H1 (cell line): ENCODE data around the gene DAPK2. TPM values are rescaled to one million over a fixed set of nuclear protein-coding genes. Genes with fewer than 3 reads are reported as not detected.
A peak's percentile ranks its signal among the peaks of the same experiment; 100 is the strongest.

Experiments
- CTCF ChIA-PET: fragments of 300-600 bp; sonication (Branson Sonifier 250); formaldehyde crosslinking; loops from one replicate; lab custom pipeline; 2021; ENCODE audit not compliant: partially characterized antibody; lab: Charles Lee
- POLR2A ChIA-PET: fragments of 300-600 bp; sonication (Branson Sonifier 250); formaldehyde crosslinking; loops from one replicate; lab custom pipeline; 2021; ENCODE audit warnings: inconsistent platforms; ENCODE audit not compliant: partially characterized antibody; lab: Charles Lee
- DNase-seq, 2 experiments: peaks; one replicate each; pipeline versions ENCODE4 v3.0.0 to v3.0.0-alpha.2; 2010 to 2022; ENCODE audit warnings: low spot score in 2 of 2, low read depth in 1 of 2, mixed read lengths in 1 of 2
- FAIRE-seq: peaks from 2 replicates; lab custom pipeline; 2011; peaks lifted over from hg19 to GRCh38; lab: Jason Lieb, UNC
- H2AFZ ChIP-seq: 2 replicates; pipeline ENCODE4 v1.8.1; 2012; ENCODE audit warnings: low read length, inconsistent platforms
- H2AK5ac ChIP-seq: 2 replicates; pipeline ENCODE4 v1.6.1; 2013; ENCODE audit warnings: low read depth, low read length
- H2BK120ac ChIP-seq: replicated peaks from 2 replicates; pipeline ENCODE3; 2013; ENCODE audit warnings: low read depth, low read length, inconsistent platforms
- H2BK12ac ChIP-seq: 2 replicates; pipeline ENCODE4 v1.6.1; 2013; ENCODE audit warnings: low read depth, low read length
- H2BK15ac ChIP-seq: 2 replicates; pipeline ENCODE4 v1.6.1; 2013; ENCODE audit warnings: low read length
- H2BK20ac ChIP-seq: 2 replicates; pipeline ENCODE4 v1.6.1; 2013; ENCODE audit warnings: low read length
- H2BK5ac ChIP-seq: 2 replicates; pipeline ENCODE4 v1.6.1; 2013; ENCODE audit warnings: low read depth, low read length
- H3K14ac ChIP-seq: 2 replicates; pipeline ENCODE4 v1.6.1; 2013; ENCODE audit warnings: inconsistent platforms; ENCODE audit not compliant: insufficient read length
- H3K18ac ChIP-seq: 2 replicates; pipeline ENCODE4 v1.6.1; 2013; ENCODE audit warnings: low read length; ENCODE audit errors: extremely low read depth
- H3K23ac ChIP-seq: 2 replicates; pipeline ENCODE4 v1.6.1; 2013; ENCODE audit warnings: inconsistent platforms; ENCODE audit not compliant: insufficient read length
- H3K23me2 ChIP-seq: 2 replicates; pipeline ENCODE4 v1.6.1; 2013; ENCODE audit warnings: low read depth, low read length
- H3K27ac ChIP-seq: 2 replicates; pipeline ENCODE4 v1.6.1; 2011; ENCODE audit warnings: low read depth, low read length, inconsistent platforms
- H3K27me3 ChIP-seq, 4 experiments: replicated peaks in 1 of 4; 1 replicate in 1 of 4; 2 replicates in 3 of 4; pipeline versions ENCODE4 v1.6.1 to v1.8.1; 2011 to 2013; ENCODE audit warnings: low read length in 3 of 4, mild to moderate bottlenecking in 3 of 4, inconsistent platforms in 2 of 4, mixed read lengths in 2 of 4, moderate library complexity in 1 of 4; ENCODE audit not compliant: control insufficient read depth in 3 of 4, insufficient read depth in 3 of 4; ENCODE audit errors: extremely low read depth in 1 of 4
- H3K36me3 ChIP-seq, 4 experiments: 2 replicates each; pipeline versions ENCODE4 v1.6.1 to v1.8.1; 2011 to 2013; ENCODE audit warnings: mild to moderate bottlenecking in 4 of 4, low read length in 3 of 4, moderate library complexity in 2 of 4, control low read depth in 1 of 4, inconsistent platforms in 1 of 4; ENCODE audit not compliant: insufficient read depth in 4 of 4, control insufficient read depth in 2 of 4
- H3K4ac ChIP-seq: replicated peaks from 2 replicates; pipeline ENCODE3; 2013; ENCODE audit warnings: low read length, low read depth, mixed read lengths, inconsistent platforms; ENCODE audit not compliant: insufficient read length
- H3K4me1 ChIP-seq, 4 experiments: replicated peaks in 1 of 4; 1 replicate in 1 of 4; 2 replicates in 3 of 4; pipeline versions ENCODE4 v1.6.1 to v1.8.1; 2011 to 2013; ENCODE audit warnings: low read length in 3 of 4, inconsistent platforms in 2 of 4, mixed read lengths in 1 of 4; ENCODE audit not compliant: insufficient read depth in 4 of 4, control insufficient read depth in 3 of 4
- H3K4me2 ChIP-seq, 2 experiments: 2 replicates each; pipeline versions ENCODE4 v1.6.1 to v1.8.1; 2011 to 2013; ENCODE audit warnings: low read depth in 2 of 2, low read length in 2 of 2, control low read depth in 1 of 2, inconsistent platforms in 1 of 2, mild to moderate bottlenecking in 1 of 2; ENCODE audit not compliant: insufficient read depth in 1 of 2
- H3K4me3 ChIP-seq, 4 experiments: fragments of 200-600, 300-600 bp in 1 of 4; sonication (generic), shearing (Covaris generic), sonication (Bioruptor Twin) in 1 of 4; 2 replicates each; pipeline versions ENCODE4 v1.5.1 to v1.8.1; 2011 to 2016; ENCODE audit warnings: low read length in 4 of 4, low read depth in 3 of 4, control low read depth in 2 of 4, inconsistent platforms in 2 of 4, mild to moderate bottlenecking in 2 of 4, mixed read lengths in 1 of 4, moderate library complexity in 1 of 4; ENCODE audit not compliant: insufficient read depth in 2 of 4; ENCODE audit errors: extremely low read depth in 1 of 4
- H3K56ac ChIP-seq: replicated peaks from 2 replicates; pipeline ENCODE3; 2013; ENCODE audit warnings: low read depth, mild to moderate bottlenecking, mixed read lengths, low read length, inconsistent platforms; ENCODE audit not compliant: insufficient read length
- H3K79me1 ChIP-seq: 2 replicates; pipeline ENCODE4 v1.6.1; 2013; ENCODE audit warnings: low read depth, low read length, control low read depth
- H3K79me2 ChIP-seq, 2 experiments: 2 replicates each; pipeline versions ENCODE4 v1.6.1 to v1.8.1; 2012 to 2013; ENCODE audit warnings: low read length in 2 of 2, mild to moderate bottlenecking in 2 of 2, inconsistent platforms in 1 of 2; ENCODE audit not compliant: insufficient read depth in 2 of 2, control insufficient read depth in 1 of 2
- H3K9ac ChIP-seq, 4 experiments: replicated peaks in 1 of 4; 1 replicate in 1 of 4; 2 replicates in 3 of 4; pipeline versions ENCODE4 v1.6.1 to v1.8.1; 2011 to 2013; ENCODE audit warnings: low read depth in 3 of 4, low read length in 3 of 4, control low read depth in 2 of 4, mild to moderate bottlenecking in 2 of 4, moderate library complexity in 2 of 4, inconsistent platforms in 1 of 4; ENCODE audit errors: extremely low read depth in 1 of 4
- H3K9me3 ChIP-seq, 2 experiments: 2 replicates each; pipeline versions ENCODE4 v1.6.1 to v1.8.1; 2012 to 2013; ENCODE audit warnings: mild to moderate bottlenecking in 2 of 2, moderate library complexity in 2 of 2, control low read depth in 1 of 2, inconsistent platforms in 1 of 2, low read depth in 1 of 2, low read length in 1 of 2, mixed read lengths in 1 of 2; ENCODE audit not compliant: insufficient read depth in 2 of 2
- H4K20me1 ChIP-seq, 2 experiments: replicated peaks in 1 of 2; 2 replicates each; pipeline versions ENCODE3 to v1.8.1; 2011 to 2013; ENCODE audit warnings: inconsistent platforms in 2 of 2, low read length in 2 of 2, mild to moderate bottlenecking in 1 of 2; ENCODE audit not compliant: insufficient read depth in 2 of 2, control insufficient read depth in 1 of 2
- H4K5ac ChIP-seq: 2 replicates; pipeline ENCODE4 v1.6.1; 2013; ENCODE audit warnings: low read length, low read depth, mixed read lengths, inconsistent platforms; ENCODE audit not compliant: insufficient read length
- H4K8ac ChIP-seq: 2 replicates; pipeline ENCODE4 v1.8.0; 2013; ENCODE audit warnings: mild to moderate bottlenecking, moderate library complexity, low read length, inconsistent platforms; ENCODE audit not compliant: insufficient read depth; ENCODE audit errors: extremely low read depth
- H4K91ac ChIP-seq: replicated peaks from 2 replicates; pipeline ENCODE3; 2013; ENCODE audit warnings: low read length, mixed read lengths, inconsistent platforms; ENCODE audit not compliant: insufficient read length
- BACH1 ChIP-seq: IDR thresholded peaks from 2 replicates; pipeline ENCODE4 v1.6.1; 2012; ENCODE audit warnings: low read length, improper control_type of control experiment
- CHD2 ChIP-seq: IDR thresholded peaks from 2 replicates; pipeline ENCODE4 v1.6.1; 2012; ENCODE audit warnings: low read length, improper control_type of control experiment
- CTBP2 ChIP-seq: IDR thresholded peaks from 2 replicates; pipeline ENCODE4 v1.7.0; 2011; ENCODE audit warnings: borderline replicate concordance, mild to moderate bottlenecking, moderate library complexity, mixed read lengths, low read length; ENCODE audit not compliant: insufficient read depth, insufficient read length
- CTCF ChIP-seq, 3 experiments: IDR thresholded peaks; 1 replicate in 2 of 3; 2 replicates in 1 of 3; pipeline versions ENCODE4 v1.5.1 to v1.6.1; 2011; ENCODE audit warnings: low read length in 3 of 3, mild to moderate bottlenecking in 3 of 3, inconsistent platforms in 2 of 3, low read depth in 1 of 3, moderate library complexity in 1 of 3; ENCODE audit not compliant: insufficient read depth in 1 of 3; ENCODE audit errors: control extremely low read depth in 1 of 3
- MAX ChIP-seq: IDR thresholded peaks from 2 replicates; pipeline ENCODE4 v1.6.1; 2012; ENCODE audit warnings: inconsistent platforms
- PHF8 ChIP-seq: fragments of 200-600 bp; sonication (generic); conservative IDR thresholded peaks from 2 replicates; pipeline ENCODE4 v1.7.1; 2012; ENCODE audit warnings: low read depth, mild to moderate bottlenecking, inconsistent platforms, low read length, moderate library complexity
- SIX5 ChIP-seq: IDR thresholded peaks from 2 replicates; pipeline ENCODE4 v1.6.1; 2011; ENCODE audit warnings: mild to moderate bottlenecking, low read depth, low read length
- SP4 ChIP-seq: IDR thresholded peaks from 2 replicates; pipeline ENCODE4 v1.6.1; 2012; ENCODE audit warnings: low read length, inconsistent platforms
- SUZ12 ChIP-seq: fragments of 200-600 bp; sonication (generic); IDR thresholded peaks from 2 replicates; pipeline ENCODE4 v1.6.1; 2012; ENCODE audit warnings: mild to moderate bottlenecking, inconsistent platforms, low read length, moderate library complexity, mixed read lengths
- TAF7 ChIP-seq: optimal IDR thresholded peaks from 2 replicates; pipeline ENCODE3; 2011; ENCODE audit warnings: low read depth, mild to moderate bottlenecking, inconsistent platforms, low read length, moderate library complexity, borderline replicate concordance
- TBP ChIP-seq: IDR thresholded peaks from 2 replicates; pipeline ENCODE4 v1.6.1; 2011; ENCODE audit warnings: low read depth, low read length, improper control_type of control experiment
- WGBS, 2 experiments: shearing (Covaris generic) in 1 of 2; methylation state at CpG; one replicate each; pipeline versions ENCODE4 v1.1.6 to v1.1.7; 2013 to 2015; ENCODE audit warnings: low lambda C conversion rate in 2 of 2, mixed read lengths in 2 of 2, inconsistent platforms in 1 of 2, low coverage in 1 of 2, missing lambda C conversion rate in 1 of 2; ENCODE audit not compliant: insufficient replicate concordance in 2 of 2, insufficient coverage in 1 of 2, insufficient read length in 1 of 2; ENCODE audit errors: extremely low coverage in 1 of 2, missing lambda C conversion rate in 1 of 2; 5-methylcytosine and 5-hydroxymethylcytosine counted together
- polyA plus RNA-seq, 7 experiments: library from polyadenylated mRNA; depleted of rRNA in 3 of 7; stranded (reverse) in 5 of 7; unstranded in 2 of 7; fragments of >200 nt in 5 of 7; fragments of 200-250 nt in 2 of 7; gene quantifications; 1 replicate in 5 of 7; 2 replicates in 1 of 7; 4 replicates in 1 of 7; pipeline versions ENCODE4 v1.2.1 to v1.2.3, GENCODE V29; 2011 to 2013; ENCODE audit warnings: missing spikeins in 2 of 7, mixed read lengths in 2 of 7
- total RNA-seq: library from RNA; stranded (reverse); fragmentation: NEBNext Ultra II Directional; extraction: Animal tissue kit (Norgen Biotek cat#: 25700); gene quantifications from 2 replicates; pipeline ENCODE4 v1.2.1, GENCODE V29; 2021

The DAPK2 gene
- total and polyA plus RNA-seq, 2 of the 8 experiments (the other 6 are each of a cell fraction or from before 2014, with no cell fraction given), result 1.8 to 2.9 TPM

GRCh38 chr15:63909819-63910437 lies 136.4 kb downstream of the DAPK2 start:
- DNase-seq (no peak), FAIRE-seq (no peak)
- H3K18ac ChIP-seq, result no peak overlapping the region
- H2BK12ac ChIP-seq, result no peak overlapping the region
- peaks cover 0 to 6% (median 0%) of the 10 kb centered on the region in 4 experiments; a peak in 2 of 7 replicates for H3K4me1 ChIP-seq
- H3K36me3 ChIP-seq, result no peaks in the 10 kb centered on the region
- no peak overlapping the region for H2BK15ac ChIP-seq
- H2BK5ac ChIP-seq, result no peak overlapping the region
- no peaks in the 10 kb centered on the region for H3K79me1 ChIP-seq
- ChIA-PET POLR2A (no interaction called here), CTCF (interaction anchor here (0.9 to 1.3 kb wide), 4 partner anchors 11 to 36 kb away, joined by 3 to 5 read pairs (median 3); no protein-coding TSS in a partner anchor)
- H3K27me3 ChIP-seq, result no peaks in the 10 kb centered on the region
- H2AK5ac ChIP-seq, result no peak overlapping the region
- H3K4me3 ChIP-seq, result no peak overlapping the region
- H2BK20ac ChIP-seq, result no peak overlapping the region
- no peak overlapping the region; the same call in 1 of the 2 replicates for H4K8ac ChIP-seq
- no peak overlapping the region for H4K5ac ChIP-seq
- H4K91ac ChIP-seq, result peak overlapping the region; percentile 14
- H2AFZ ChIP-seq, result no peak overlapping the region
- no peak overlapping the region for H3K14ac ChIP-seq
- H3K9ac ChIP-seq, result no peak overlapping the region
- H3K23me2 ChIP-seq, result no peaks in the 10 kb centered on the region
- WGBS, 2 experiments, result 79% methylated on average over 10 of the region's 10 CpGs; no CpG with 5 or more reads in 1 of the 2 experiments
- no peak overlapping the region for H2BK120ac ChIP-seq
- H3K23ac ChIP-seq, result no peak overlapping the region
- H4K20me1 ChIP-seq, result no peaks in the 10 kb centered on the region
- H3K56ac ChIP-seq, result no peak overlapping the region
- H3K4me2 ChIP-seq, result no peak overlapping the region
- H3K27ac ChIP-seq, result no peak overlapping the region
- no peak overlapping the region for H3K4ac ChIP-seq
- H3K9me3 ChIP-seq, result no peaks in the 10 kb centered on the region
- no peaks in the 10 kb centered on the region for H3K79me2 ChIP-seq
- TF ChIP-seq CTCF (IDR thresholded peaks at IDR 0.05; ENCODE audit: control extremely low read depth in 1 of 3, insufficient read depth in 1 of 3, low read depth in 1 of 3, low read length in 3 of 3), result no peak
- TF ChIP-seq MAX, result no peak
- no peak for TF ChIP-seq TAF7
- no peak for TF ChIP-seq SP4
- no peak for TF ChIP-seq BACH1
- TF ChIP-seq CHD2, result no peak
- TF ChIP-seq PHF8, result no peak
- TF ChIP-seq TBP, result no peak
- TF ChIP-seq SIX5, result no peak
- TF ChIP-seq CTBP2, result no peak
- no peak for TF ChIP-seq SUZ12
